SU-DHL-6 (cell line): ENCODE results near the gene FUBP1.

ENCODE experiments used
- H2AFZ ChIP-seq: fragments of 200-600 bp; sonication (generic); 2 replicates; pipeline ENCODE4 v1.6.1; 2014; ENCODE audit warnings: low read depth, mild to moderate bottlenecking, moderate library complexity, mixed read lengths, antibody characterized with exemption, low read length; ENCODE audit not compliant: severe bottlenecking
- H3F3A ChIP-seq: fragments of 200-600 bp; shearing (Covaris generic); 2 replicates; pipeline ENCODE4 v1.6.0; 2016; ENCODE audit warnings: antibody characterized with exemption, mild to moderate bottlenecking; ENCODE audit not compliant: insufficient read depth
- H3K27ac ChIP-seq: fragments of 200-600 bp; sonication (generic); 2 replicates; pipeline ENCODE4 v1.5.1; 2016; ENCODE audit warnings: low read depth, mild to moderate bottlenecking, low read length, moderate library complexity, mixed read lengths
- H3K27me3 ChIP-seq: fragments of 200-600 bp; sonication (generic), shearing (Covaris generic); 2 replicates; pipeline ENCODE4 v1.6.0; 2014; ENCODE audit warnings: mild to moderate bottlenecking, low read length
- H3K36me3 ChIP-seq: fragments of 200-600 bp; sonication (generic); 2 replicates; pipeline ENCODE4 v1.6.1; 2014; ENCODE audit warnings: mild to moderate bottlenecking, low read length, mixed read lengths
- H3K4me2 ChIP-seq: fragments of 300-600, 200-600 bp; shearing (Covaris generic), sonication (generic); 2 replicates; pipeline ENCODE4 v1.6.0; 2014; ENCODE audit warnings: low read length, low read depth, mild to moderate bottlenecking; ENCODE audit not compliant: poor library complexity, severe bottlenecking
- H3K4me3 ChIP-seq: fragments of 200-600 bp; sonication (generic); 2 replicates; pipeline ENCODE4 v1.5.1; 2014; ENCODE audit warnings: antibody characterized with exemption, low read length, mild to moderate bottlenecking, mixed read lengths; ENCODE audit not compliant: insufficient read depth, poor library complexity, severe bottlenecking
- H3K79me2 ChIP-seq: fragments of 200-600 bp; sonication (generic); 2 replicates; pipeline ENCODE4 v1.6.1; 2014; ENCODE audit warnings: mild to moderate bottlenecking, low read length, moderate library complexity; ENCODE audit not compliant: insufficient read depth
- H3K9ac ChIP-seq: fragments of 200-600 bp; sonication (generic); 2 replicates; pipeline ENCODE4 v1.7.0; 2014; ENCODE audit warnings: mild to moderate bottlenecking, low read length
- H3K9me2 ChIP-seq: fragments of 200-600 bp; sonication (generic); replicated peaks from 2 replicates; pipeline ENCODE4 v1.6.1; 2014; ENCODE audit warnings: low read length; ENCODE audit not compliant: insufficient read depth
- H3K9me3 ChIP-seq: fragments of 200-600 bp; sonication (generic); 2 replicates; pipeline ENCODE4 v1.6.1; 2014; ENCODE audit warnings: low read length, mixed read lengths; ENCODE audit not compliant: insufficient read depth
- H4K20me1 ChIP-seq: fragments of 200-600 bp; sonication (generic); 2 replicates; pipeline ENCODE4 v1.6.1; 2014; ENCODE audit warnings: low read depth, mild to moderate bottlenecking, antibody characterized with exemption, low read length, moderate library complexity, mixed read lengths
- CTCF ChIP-seq: fragments of 200-600 bp; sonication (generic); IDR thresholded peaks from one replicate; pipeline ENCODE4 v1.5.1; 2017; ENCODE audit warnings: antibody characterized with exemption, mild to moderate bottlenecking, low read length, moderate library complexity; ENCODE audit not compliant: insufficient read depth, poor library complexity, severe bottlenecking
- EZH2phosphoT487 ChIP-seq: fragments of 200-600 bp; sonication (generic), shearing (Covaris generic); conservative IDR thresholded peaks from 2 replicates; pipeline ENCODE4 v1.6.1; 2018; ENCODE audit warnings: mild to moderate bottlenecking, antibody characterized with exemption, low read length, moderate library complexity, mixed read lengths

The FUBP1 gene

GRCh38 chr1:78015148-78015547, 36.3 kb upstream of the FUBP1 start:
- no peak for TF ChIP-seq CTCF
- no peak for TF ChIP-seq EZH2phosphoT487
- no peak overlapping the region for H3K9ac ChIP-seq
- H3K27me3 ChIP-seq: no peaks in the 10 kb centered on the region
- no peaks in the 10 kb centered on the region for H3K79me2 ChIP-seq
- no peak overlapping the region for H3K27ac ChIP-seq
- H3F3A ChIP-seq: no peaks in the 10 kb centered on the region
- H3K36me3 ChIP-seq: peaks cover 3% of the 10 kb centered on the region; the same call in 1 of the 2 replicates
- H3K9me3 ChIP-seq: no peaks in the 10 kb centered on the region
- no peak overlapping the region for H3K4me2 ChIP-seq
- no peaks in the 10 kb centered on the region for H4K20me1 ChIP-seq
- no peaks in the 10 kb centered on the region for H3K9me2 ChIP-seq
- H3K4me3 ChIP-seq: no peak overlapping the region
- no peak overlapping the region for H2AFZ ChIP-seq

- H3K27ac ChIP-seq: no peak overlapping the region
- H2AFZ ChIP-seq: no peak overlapping the region
- H3K27me3 ChIP-seq: no peaks in the 10 kb centered on the region
- H4K20me1 ChIP-seq: no peaks in the 10 kb centered on the region
- no peaks in the 10 kb centered on the region for H3K9me2 ChIP-seq
- H3F3A ChIP-seq: no peaks in the 10 kb centered on the region
- TF ChIP-seq EZH2phosphoT487 (no peak), CTCF (no peak)
- H3K4me2 ChIP-seq: no peak overlapping the region
- no peaks in the 10 kb centered on the region for H3K9me3 ChIP-seq
- H3K9ac ChIP-seq: no peak overlapping the region
- no peak overlapping the region for H3K4me3 ChIP-seq
- peaks cover 6% of the 10 kb centered on the region; the same call in 1 of the 2 replicates for H3K36me3 ChIP-seq
- peaks cover 3% of the 10 kb centered on the region for H3K79me2 ChIP-seq
Measured at GRCh38 chr1:78011050-78011449, 32.2 kb upstream of the FUBP1 start.

- Histone ChIP-seq H3K36me3 (0 out of 2 replicates have a peak, but pooled peaks cover 2% of the 10 kb centered on the region), H2AFZ (no peak overlapping the region), H3K9me3 (no peaks in the 10 kb centered on the region), H3K4me2 (no peak overlapping the region), H3K27me3 (no peaks in the 10 kb centered on the region), H4K20me1 (no peaks in the 10 kb centered on the region), H3K79me2 (peaks cover 3% of the 10 kb centered on the region), H3F3A (0 out of 2 replicates have a peak, but pooled peaks cover under 1% of the 10 kb centered on the region), H3K9ac (no peak overlapping the region), H3K27ac (no peak overlapping the region), H3K9me2 (no peaks in the 10 kb centered on the region), H3K4me3 (no peak overlapping the region)
- TF ChIP-seq EZH2phosphoT487: no peak
- no peak for TF ChIP-seq CTCF
Measured at GRCh38 chr1:78009836-78010235, 31.0 kb upstream of the FUBP1 start.
